ENCODE results near the gene OR2M5. TPM values are rescaled to one million over a fixed set of nuclear protein-coding genes. Genes with fewer than 3 reads are reported as not detected.

The OR2M5 gene
- total and polyA plus RNA-seq, 2 donors (not counting 3 experiments of a cell fraction or from before 2014, with no cell fraction given): not detected

GRCh38 chr1:248127653-248128052, 17.3 kb upstream of the OR2M5 start:
- Histone ChIP-seq H3K4me2 (ENCODE audit: insufficient read depth, low read length) (no peak overlapping the region), H3K79me2 (ENCODE audit: control insufficient read depth, insufficient read depth, low read length) (no peaks in the 10 kb centered on the region), H2AFZ (ENCODE audit: low read depth, low read length) (no peak overlapping the region), H4K20me1 (replicated peaks; ENCODE audit: control insufficient read depth, extremely low read depth, insufficient read depth, low read length) (no peaks in the 10 kb centered on the region), H3K27ac (ENCODE audit: insufficient read depth, low read depth, low read length) (no peak overlapping the region), H3K36me3 (ENCODE audit: control insufficient read depth in 2 of 2, extremely low read depth in 1 of 2, insufficient read depth in 2 of 2, low read length in 2 of 2) (no peaks in the 10 kb centered on the region), H3K9me3 (replicated peaks; ENCODE audit: control insufficient read depth, insufficient read depth, low read length) (peaks cover 2% of the 10 kb centered on the region), H3K4me1 (ENCODE audit: control insufficient read depth, extremely low read depth, insufficient read depth, low read length) (no peaks in the 10 kb centered on the region), H3K27me3 (ENCODE audit: control insufficient read depth in 2 of 2, insufficient read depth in 2 of 2, low read length in 2 of 2) (no peaks in the 10 kb centered on the region), H3K9ac (replicated peaks; ENCODE audit: extremely low read depth, insufficient read depth, low read length) (no peak overlapping the region), H3K9me1 (replicated peaks; ENCODE audit: control insufficient read depth, extremely low read depth, insufficient read depth, low read length) (no peaks in the 10 kb centered on the region), H3K4me3 (replicated peaks in 1 of 3; ENCODE audit: insufficient read depth in 1 of 3, low read depth in 1 of 3, low read length in 3 of 3) (no peak overlapping the region)
- DNase-seq (ENCODE audit: low read depth, low spot score): no peak
- intact Hi-C loops (cut with micrococcal nuclease): no loop called here
- POLR2A ChIA-PET: no interaction called here
- CTCF ChIA-PET: no interaction called here
- dilution Hi-C loops (cut with MboI; ENCODE audit: extremely low pct_ligation_motif_present, low sequenced_read_pairs): no loop called here
- no peak for FAIRE-seq
- TF ChIP-seq POLR2A (IDR thresholded peaks at IDR 0.05; ENCODE audit: low read depth, low read length): no peak
- TF ChIP-seq FOS (IDR thresholded peaks at IDR 0.05; ENCODE audit: borderline replicate concordance, insufficient read depth, low read length): no peak
- no peak for TF ChIP-seq EZH2 (IDR thresholded peaks at IDR 0.05; ENCODE audit: borderline replicate concordance, low read depth, low read length, severe bottlenecking)
- no peak for TF ChIP-seq JUN (IDR thresholded peaks at IDR 0.05; ENCODE audit: borderline replicate concordance, insufficient read depth, insufficient read length, low read depth)
- TF ChIP-seq POLR2AphosphoS5 (IDR thresholded peaks at IDR 0.05; ENCODE audit: insufficient read depth, low read depth, low read length): no peak
- TF ChIP-seq MAX (IDR thresholded peaks at IDR 0.05; ENCODE audit: insufficient read depth, insufficient read length): no peak
- TF ChIP-seq GATA2 (IDR thresholded peaks at IDR 0.05; ENCODE audit: insufficient read depth, insufficient read length, low read depth, low read length): no peak
- no peak for TF ChIP-seq MYC (IDR thresholded peaks at IDR 0.05; ENCODE audit: low read depth, low read length)
- no peak for TF ChIP-seq CTCF (IDR thresholded peaks at IDR 0.05; ENCODE audit: extremely low read depth in 1 of 2, insufficient read depth in 1 of 2, low read depth in 1 of 2, low read length in 2 of 2)
- BruUV-seq (replicated peaks): no TSS peak
